ENCODE results near the gene ME3.

The ME3 gene

GRCh38 chr11:86514453-86514852 lies 158.0 kb downstream of the ME3 start:
- no peak for DNase-seq (ENCODE audit: low read depth)

GRCh38 chr11:86513746-86514373 lies 158.6 kb downstream of the ME3 start:
- no peak for DNase-seq (ENCODE audit: low read depth)

- DNase-seq (ENCODE audit: low read depth), result no peak
Observed at GRCh38 chr11:86513138-86513537, 159.3 kb downstream of the ME3 start.

GRCh38 chr11:86511086-86511551 lies 161.3 kb downstream of the ME3 start:
- DNase-seq (ENCODE audit: low read depth), result no peak

- DNase-seq (ENCODE audit: low read depth), result no peak
Observed at GRCh38 chr11:86510674-86511073, 161.7 kb downstream of the ME3 start.

- no peak for DNase-seq (ENCODE audit: low read depth)
Observed at GRCh38 chr11:86510097-86510496, 162.3 kb downstream of the ME3 start.

GRCh38 chr11:86509588-86509974 lies 162.8 kb downstream of the ME3 start:
- DNase-seq (ENCODE audit: low read depth), result no peak

GRCh38 chr11:86508604-86509587 lies 163.5 kb downstream of the ME3 start:
- no peak for DNase-seq (ENCODE audit: low read depth)

GRCh38 chr11:86507249-86507845 lies 165.1 kb downstream of the ME3 start:
- DNase-seq (ENCODE audit: low read depth), result no peak

GRCh38 chr11:86506235-86506634 lies 166.2 kb downstream of the ME3 start:
- no peak for DNase-seq (ENCODE audit: low read depth)

GRCh38 chr11:86503131-86503530 lies 169.3 kb downstream of the ME3 start:
- DNase-seq (ENCODE audit: low read depth), result no peak

- no peak for DNase-seq (ENCODE audit: low read depth)
Observed at GRCh38 chr11:86502137-86502642, 170.2 kb downstream of the ME3 start.

GRCh38 chr11:86500500-86501140 lies 171.8 kb downstream of the ME3 start:
- DNase-seq (ENCODE audit: low read depth), result no peak

- DNase-seq (ENCODE audit: low read depth), result no peak
Observed at GRCh38 chr11:86499723-86500129, 172.7 kb downstream of the ME3 start.

GRCh38 chr11:86497836-86498235 lies 174.6 kb downstream of the ME3 start:
- no peak for DNase-seq (ENCODE audit: low read depth)

GRCh38 chr11:86497310-86497709 lies 175.1 kb downstream of the ME3 start:
- DNase-seq (ENCODE audit: low read depth), result no peak

GRCh38 chr11:86495351-86495750 lies 177.1 kb downstream of the ME3 start:
- no peak for DNase-seq (ENCODE audit: low read depth)

GRCh38 chr11:86492370-86493010 lies 179.9 kb downstream of the ME3 start:
- DNase-seq (ENCODE audit: low read depth), result no peak

GRCh38 chr11:86491027-86491426 lies 181.4 kb downstream of the ME3 start:
- DNase-seq (ENCODE audit: low read depth), result no peak

GRCh38 chr11:86490582-86490981 lies 181.8 kb downstream of the ME3 start:
- no peak for DNase-seq (ENCODE audit: low read depth)

GRCh38 chr11:86489442-86489841 lies 183.0 kb downstream of the ME3 start:
- DNase-seq (ENCODE audit: low read depth), result no peak

GRCh38 chr11:86488553-86488952 lies 183.9 kb downstream of the ME3 start:
- DNase-seq (ENCODE audit: low read depth), result no peak

All from activated T-helper 9 cell treated with anti-CD3 and anti-CD28 coated beads, Interleukin-2, amount 50 U/mL, for 16 hours (primary cell).